Dermis blood vessel endothelial cell (primary cell): ENCODE measurements around the gene DEPP1. TPM values are rescaled to one million over a fixed set of nuclear protein-coding genes. Genes with fewer than 3 reads are reported as not detected.

ENCODE experiments used
- DNase-seq: peaks from one replicate; pipeline ENCODE4 v3.0.0; 2010
- total RNA-seq: library from RNA; depleted of rRNA; stranded (reverse); fragments of >200 nt; gene quantifications from 2 replicates; pipeline ENCODE4 v1.2.3, GENCODE V29; 2014

Gene DEPP1
- total RNA-seq, 1 donor from 2014 or later: 360 TPM

GRCh38 chr10:44978213-44978569 is 418 bp downstream of the DEPP1 start:
- DNase-seq: no peak

GRCh38 chr10:44977287-44978212 is 1.1 kb downstream of the DEPP1 start:
- peak; percentile 39 for DNase-seq

- DNase-seq: peak; percentile 78
Measured at GRCh38 chr10:44976352-44977198, 2.0 kb downstream of the DEPP1 start.

- DNase-seq: peak; percentile 92
Measured at GRCh38 chr10:44975431-44976331, 2.9 kb downstream of the DEPP1 start.

GRCh38 chr10:44974628-44975430 is 3.8 kb downstream of the DEPP1 start:
- peak; percentile 83 for DNase-seq

- peak; percentile 51 for DNase-seq
Measured at GRCh38 chr10:44974082-44974627, 4.5 kb downstream of the DEPP1 start.

GRCh38 chr10:44973323-44974081 is 5.1 kb downstream of the DEPP1 start:
- no peak for DNase-seq

- DNase-seq: no peak
Measured at GRCh38 chr10:44972874-44973306, 5.7 kb downstream of the DEPP1 start.

- no peak for DNase-seq
Measured at GRCh38 chr10:44971935-44972757, 6.5 kb downstream of the DEPP1 start.

- no peak for DNase-seq
Measured at GRCh38 chr10:44971434-44971833, 7.2 kb downstream of the DEPP1 start.

- no peak for DNase-seq
Measured at GRCh38 chr10:44970812-44971395, 7.7 kb downstream of the DEPP1 start.

- DNase-seq: no peak
Measured at GRCh38 chr10:44969854-44970253, 8.8 kb downstream of the DEPP1 start.

- no peak for DNase-seq
Measured at GRCh38 chr10:44968500-44969400, 9.9 kb downstream of the DEPP1 start.

- DNase-seq: no peak
Measured at GRCh38 chr10:44968091-44968490, 10.5 kb downstream of the DEPP1 start.

GRCh38 chr10:44967616-44968015 is 11.0 kb downstream of the DEPP1 start:
- DNase-seq: no peak

GRCh38 chr10:44966816-44967509 is 11.6 kb downstream of the DEPP1 start:
- no peak for DNase-seq

- no peak for DNase-seq
Measured at GRCh38 chr10:44966129-44966815, 12.3 kb downstream of the DEPP1 start.
